HepG2 (cell line): Measurements from ENCODE around the gene MYO7B. TPM values are rescaled to one million over a fixed set of nuclear protein-coding genes. Genes with fewer than 3 reads are reported as not detected.
A peak's percentile ranks its signal among the peaks of the same experiment; 100 is the strongest.

Source experiments
- ARID2 ChIP-seq: sonication (generic); formaldehyde crosslinking; IDR thresholded peaks from 2 replicates; pipeline ENCODE4 v1.8.1; 2022; ENCODE audit warnings: mild to moderate bottlenecking, missing genetic modification reagents, borderline replicate concordance
- CBX2 ChIP-seq, 2 experiments: fragments of 200-600 bp in 1 of 2; sonication (generic); formaldehyde crosslinking in 1 of 2; IDR thresholded peaks; 2 replicates each; pipeline versions ENCODE4 v1.7.0 to v1.8.1; 2018 to 2022; ENCODE audit warnings: low read depth in 2 of 2, low read length in 1 of 2, mild to moderate bottlenecking in 1 of 2, missing genetic modification reagents in 1 of 2
- GFI1 ChIP-seq: sonication (generic); formaldehyde crosslinking; IDR thresholded peaks from 2 replicates; pipeline ENCODE4 v1.5.0; 2020; ENCODE audit warnings: missing genetic modification reagents, mild to moderate bottlenecking, borderline replicate concordance
- GTF2F1 ChIP-seq: fragments of 150-350 bp; IDR thresholded peaks from 2 replicates; pipeline ENCODE4 v1.6.1; 2014; ENCODE audit warnings: low read length
- GZF1 ChIP-seq: sonication (generic); formaldehyde crosslinking; IDR thresholded peaks from 2 replicates; pipeline ENCODE4 v1.5.1; 2020; ENCODE audit warnings: mild to moderate bottlenecking, missing genetic modification reagents
- MEF2D ChIP-seq: sonication (generic); formaldehyde crosslinking; IDR thresholded peaks from 2 replicates; pipeline ENCODE4 v1.5.1; 2020; ENCODE audit warnings: mild to moderate bottlenecking, missing genetic modification reagents
- PAWR ChIP-seq: sonication (generic); formaldehyde crosslinking; IDR thresholded peaks from 2 replicates; pipeline ENCODE4 v1.4.0; 2020; ENCODE audit warnings: missing genetic modification reagents, mild to moderate bottlenecking, borderline replicate concordance
- REXO4 ChIP-seq: sonication (generic); formaldehyde crosslinking; IDR thresholded peaks from 2 replicates; pipeline ENCODE4 v1.8.0; 2022; ENCODE audit warnings: missing genetic modification reagents, mild to moderate bottlenecking, borderline replicate concordance
- RFX3 ChIP-seq: IDR thresholded peaks from 2 replicates; pipeline ENCODE4 v1.6.1; 2016; ENCODE audit warnings: missing biosample characterization, missing genetic modification reagents
- ZNF180 ChIP-seq: sonication (generic); formaldehyde crosslinking; IDR thresholded peaks from 2 replicates; pipeline ENCODE4 v1.4.0; 2020; ENCODE audit warnings: low read depth, missing genetic modification reagents, borderline replicate concordance
- ZNF232 ChIP-seq: sonication (generic); formaldehyde crosslinking; IDR thresholded peaks from 2 replicates; pipeline ENCODE4 v1.4.0; 2020; ENCODE audit warnings: missing genetic modification reagents, borderline replicate concordance
- polyA plus RNA-seq, 8 experiments: library from polyadenylated mRNA; depleted of rRNA in 3 of 8; stranded (reverse) in 7 of 8; unstranded in 1 of 8; fragments of >200 nt; fragmentation: Illumina TruSeq in 4 of 8; extraction: Trizol in 4 of 8; gene quantifications; 2 replicates each; pipeline versions ENCODE4 v1.2.1 to v1.2.3, GENCODE V29; 2011 to 2016; ENCODE audit warnings: low read depth in 4 of 8, missing spikeins in 1 of 8, mixed read lengths in 1 of 8; ENCODE audit not compliant: insufficient read depth in 1 of 8
- total RNA-seq, 5 experiments: library from RNA; depleted of rRNA; stranded (reverse); fragments of >200 nt; fragmentation: Illumina TruSeq; extraction: Trizol; gene quantifications; 2 replicates each; pipeline ENCODE4 v1.2.3, GENCODE V29; 2016; ENCODE audit warnings: low read depth in 1 of 5
- TF ChIP-seq, protein P1 (sequence below): IDR thresholded peaks from 2 replicates; pipeline ENCODE4 v1.6.1; 2016; ENCODE audit warnings: mild to moderate bottlenecking, missing biosample characterization, missing genetic modification reagents
- TF ChIP-seq, protein P2 (sequence below): sonication (generic); formaldehyde crosslinking; IDR thresholded peaks from 2 replicates; pipeline ENCODE4 v1.4.0; 2020; ENCODE audit warnings: missing genetic modification reagents; ENCODE audit errors: not compliant biosample characterization
- TF ChIP-seq, protein P3 (sequence below): sonication (generic); formaldehyde crosslinking; IDR thresholded peaks from 2 replicates; pipeline ENCODE4; 2020; ENCODE audit warnings: missing genetic modification reagents, mild to moderate bottlenecking, borderline replicate concordance
- TF ChIP-seq, protein P4 (sequence below): sonication (generic); formaldehyde crosslinking; IDR thresholded peaks from 2 replicates; pipeline ENCODE4 v1.8.1; 2023; ENCODE audit warnings: mild to moderate bottlenecking, missing genetic modification reagents
- TF ChIP-seq, protein P5 (sequence below): sonication (generic); formaldehyde crosslinking; IDR thresholded peaks from 2 replicates; pipeline ENCODE4 v1.9.0; 2022; ENCODE audit warnings: missing genetic modification reagents, mild to moderate bottlenecking, borderline replicate concordance
- TF ChIP-seq, protein P6 (sequence below): sonication (generic); formaldehyde crosslinking; IDR thresholded peaks from 2 replicates; pipeline ENCODE4 v1.4.0; 2020; ENCODE audit warnings: missing genetic modification reagents, borderline replicate concordance

Gene MYO7B
- total and polyA plus RNA-seq, 2 of the 13 experiments (the other 11 are each of a cell fraction or from before 2014, with no cell fraction given): not detected

DNA sequence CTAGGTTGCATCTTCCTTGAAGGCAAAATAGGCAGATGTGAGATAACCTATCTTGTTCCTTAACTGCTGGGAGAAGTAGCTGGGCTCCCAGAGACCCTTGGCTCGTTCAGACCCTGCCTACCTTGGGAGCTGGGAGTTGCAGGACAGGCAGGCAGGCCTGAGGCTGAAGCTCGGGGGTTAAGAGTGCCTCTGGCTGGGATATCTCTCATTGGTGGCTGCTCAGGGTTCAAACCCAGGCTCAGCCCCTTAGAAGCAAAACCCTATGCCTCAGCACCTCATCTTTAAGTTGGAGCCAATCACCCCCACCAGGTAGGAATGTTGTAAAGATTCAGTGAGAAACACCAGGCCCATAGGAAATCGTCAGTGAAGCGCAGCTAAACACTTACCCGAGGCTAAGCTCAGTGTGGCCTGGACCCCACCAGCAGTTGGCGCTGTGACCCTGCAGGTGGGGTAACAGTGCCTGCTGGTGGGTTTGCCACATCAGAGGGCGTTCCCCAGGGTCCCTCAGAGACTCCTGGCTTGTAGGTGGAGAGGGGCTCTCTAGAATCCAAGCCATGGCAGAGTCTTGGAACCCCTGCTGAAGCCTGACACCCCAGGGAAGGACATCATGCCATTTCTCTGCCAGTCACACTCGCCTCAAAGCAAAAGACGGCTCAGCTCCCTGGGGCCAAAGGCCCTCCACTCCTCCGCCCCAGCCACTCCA is 55.9 kb downstream of the MYO7B start (continued):
- TF ChIP-seq MEF2D (no peak), ARID2 (CRISPR knock-in tag) (no peak), PAWR (CRISPR knock-in tag) (no peak), ZNF180 (CRISPR knock-in tag) (no peak), GFI1 (CRISPR knock-in tag) (no peak), GTF2F1 (no peak), ZNF232 (CRISPR knock-in tag) (no peak), REXO4 (CRISPR knock-in tag) (no peak), CBX2 (IDR thresholded peaks at IDR 0.05; ENCODE audit: low read depth, low read length) (no peak), CBX2 (CRISPR knock-in tag; IDR thresholded peaks at IDR 0.05; ENCODE audit: low read depth) (no peak), RFX3 (CRISPR knock-in tag) (no peak), GZF1 (CRISPR knock-in tag) (no peak)
- TF ChIP-seq, protein P1, sequence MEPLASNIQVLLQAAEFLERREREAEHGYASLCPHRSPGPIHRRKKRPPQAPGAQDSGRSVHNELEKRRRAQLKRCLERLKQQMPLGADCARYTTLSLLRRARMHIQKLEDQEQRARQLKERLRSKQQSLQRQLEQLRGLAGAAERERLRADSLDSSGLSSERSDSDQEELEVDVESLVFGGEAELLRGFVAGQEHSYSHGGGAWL (CRISPR knock-in tag): no peak
- TF ChIP-seq, protein P2, sequence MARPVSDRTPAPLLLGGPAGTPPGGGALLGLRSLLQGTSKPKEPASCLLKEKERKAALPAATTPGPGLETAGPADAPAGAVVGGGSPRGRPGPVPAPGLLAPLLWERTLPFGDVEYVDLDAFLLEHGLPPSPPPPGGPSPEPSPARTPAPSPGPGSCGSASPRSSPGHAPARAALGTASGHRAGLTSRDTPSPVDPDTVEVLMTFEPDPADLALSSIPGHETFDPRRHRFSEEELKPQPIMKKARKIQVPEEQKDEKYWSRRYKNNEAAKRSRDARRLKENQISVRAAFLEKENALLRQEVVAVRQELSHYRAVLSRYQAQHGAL: no peak
- TF ChIP-seq, protein P3, sequence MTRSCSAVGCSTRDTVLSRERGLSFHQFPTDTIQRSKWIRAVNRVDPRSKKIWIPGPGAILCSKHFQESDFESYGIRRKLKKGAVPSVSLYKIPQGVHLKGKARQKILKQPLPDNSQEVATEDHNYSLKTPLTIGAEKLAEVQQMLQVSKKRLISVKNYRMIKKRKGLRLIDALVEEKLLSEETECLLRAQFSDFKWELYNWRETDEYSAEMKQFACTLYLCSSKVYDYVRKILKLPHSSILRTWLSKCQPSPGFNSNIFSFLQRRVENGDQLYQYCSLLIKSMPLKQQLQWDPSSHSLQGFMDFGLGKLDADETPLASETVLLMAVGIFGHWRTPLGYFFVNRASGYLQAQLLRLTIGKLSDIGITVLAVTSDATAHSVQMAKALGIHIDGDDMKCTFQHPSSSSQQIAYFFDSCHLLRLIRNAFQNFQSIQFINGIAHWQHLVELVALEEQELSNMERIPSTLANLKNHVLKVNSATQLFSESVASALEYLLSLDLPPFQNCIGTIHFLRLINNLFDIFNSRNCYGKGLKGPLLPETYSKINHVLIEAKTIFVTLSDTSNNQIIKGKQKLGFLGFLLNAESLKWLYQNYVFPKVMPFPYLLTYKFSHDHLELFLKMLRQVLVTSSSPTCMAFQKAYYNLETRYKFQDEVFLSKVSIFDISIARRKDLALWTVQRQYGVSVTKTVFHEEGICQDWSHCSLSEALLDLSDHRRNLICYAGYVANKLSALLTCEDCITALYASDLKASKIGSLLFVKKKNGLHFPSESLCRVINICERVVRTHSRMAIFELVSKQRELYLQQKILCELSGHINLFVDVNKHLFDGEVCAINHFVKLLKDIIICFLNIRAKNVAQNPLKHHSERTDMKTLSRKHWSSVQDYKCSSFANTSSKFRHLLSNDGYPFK (CRISPR knock-in tag): peak; percentile 57; the same call in 1 of the 2 replicates
- TF ChIP-seq, protein P4, sequence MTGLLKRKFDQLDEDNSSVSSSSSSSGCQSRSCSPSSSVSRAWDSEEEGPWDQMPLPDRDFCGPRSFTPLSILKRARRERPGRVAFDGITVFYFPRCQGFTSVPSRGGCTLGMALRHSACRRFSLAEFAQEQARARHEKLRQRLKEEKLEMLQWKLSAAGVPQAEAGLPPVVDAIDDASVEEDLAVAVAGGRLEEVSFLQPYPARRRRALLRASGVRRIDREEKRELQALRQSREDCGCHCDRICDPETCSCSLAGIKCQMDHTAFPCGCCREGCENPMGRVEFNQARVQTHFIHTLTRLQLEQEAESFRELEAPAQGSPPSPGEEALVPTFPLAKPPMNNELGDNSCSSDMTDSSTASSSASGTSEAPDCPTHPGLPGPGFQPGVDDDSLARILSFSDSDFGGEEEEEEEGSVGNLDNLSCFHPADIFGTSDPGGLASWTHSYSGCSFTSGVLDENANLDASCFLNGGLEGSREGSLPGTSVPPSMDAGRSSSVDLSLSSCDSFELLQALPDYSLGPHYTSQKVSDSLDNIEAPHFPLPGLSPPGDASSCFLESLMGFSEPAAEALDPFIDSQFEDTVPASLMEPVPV (CRISPR knock-in tag): no peak
- TF ChIP-seq, protein P5, sequence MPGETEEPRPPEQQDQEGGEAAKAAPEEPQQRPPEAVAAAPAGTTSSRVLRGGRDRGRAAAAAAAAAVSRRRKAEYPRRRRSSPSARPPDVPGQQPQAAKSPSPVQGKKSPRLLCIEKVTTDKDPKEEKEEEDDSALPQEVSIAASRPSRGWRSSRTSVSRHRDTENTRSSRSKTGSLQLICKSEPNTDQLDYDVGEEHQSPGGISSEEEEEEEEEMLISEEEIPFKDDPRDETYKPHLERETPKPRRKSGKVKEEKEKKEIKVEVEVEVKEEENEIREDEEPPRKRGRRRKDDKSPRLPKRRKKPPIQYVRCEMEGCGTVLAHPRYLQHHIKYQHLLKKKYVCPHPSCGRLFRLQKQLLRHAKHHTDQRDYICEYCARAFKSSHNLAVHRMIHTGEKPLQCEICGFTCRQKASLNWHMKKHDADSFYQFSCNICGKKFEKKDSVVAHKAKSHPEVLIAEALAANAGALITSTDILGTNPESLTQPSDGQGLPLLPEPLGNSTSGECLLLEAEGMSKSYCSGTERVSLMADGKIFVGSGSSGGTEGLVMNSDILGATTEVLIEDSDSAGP (CRISPR knock-in tag): peak; percentile 66; the same call in 1 of the 2 replicates
- TF ChIP-seq, protein P6, sequence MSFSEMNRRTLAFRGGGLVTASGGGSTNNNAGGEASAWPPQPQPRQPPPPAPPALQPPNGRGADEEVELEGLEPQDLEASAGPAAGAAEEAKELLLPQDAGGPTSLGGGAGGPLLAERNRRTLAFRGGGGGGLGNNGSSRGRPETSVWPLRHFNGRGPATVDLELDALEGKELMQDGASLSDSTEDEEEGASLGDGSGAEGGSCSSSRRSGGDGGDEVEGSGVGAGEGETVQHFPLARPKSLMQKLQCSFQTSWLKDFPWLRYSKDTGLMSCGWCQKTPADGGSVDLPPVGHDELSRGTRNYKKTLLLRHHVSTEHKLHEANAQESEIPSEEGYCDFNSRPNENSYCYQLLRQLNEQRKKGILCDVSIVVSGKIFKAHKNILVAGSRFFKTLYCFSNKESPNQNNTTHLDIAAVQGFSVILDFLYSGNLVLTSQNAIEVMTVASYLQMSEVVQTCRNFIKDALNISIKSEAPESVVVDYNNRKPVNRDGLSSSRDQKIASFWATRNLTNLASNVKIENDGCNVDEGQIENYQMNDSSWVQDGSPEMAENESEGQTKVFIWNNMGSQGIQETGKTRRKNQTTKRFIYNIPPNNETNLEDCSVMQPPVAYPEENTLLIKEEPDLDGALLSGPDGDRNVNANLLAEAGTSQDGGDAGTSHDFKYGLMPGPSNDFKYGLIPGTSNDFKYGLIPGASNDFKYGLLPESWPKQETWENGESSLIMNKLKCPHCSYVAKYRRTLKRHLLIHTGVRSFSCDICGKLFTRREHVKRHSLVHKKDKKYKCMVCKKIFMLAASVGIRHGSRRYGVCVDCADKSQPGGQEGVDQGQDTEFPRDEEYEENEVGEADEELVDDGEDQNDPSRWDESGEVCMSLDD (CRISPR knock-in tag): no peak
